HG02852 (cell line): Measurements from ENCODE around the gene ELL2.
A peak's percentile ranks its signal among the peaks of the same experiment; 100 is the strongest.
"Not testable (repeated sequence)": the region's sequence is repeated elsewhere in the genome, so short reads cannot be mapped to it uniquely, and the experiment has no call there.

Experiments used
- ATAC-seq: cut with Tn5 transposase; IDR thresholded peaks from one replicate; pipeline ENCODE4 v1.9.1; 2021; ENCODE audit warnings: mild to moderate bottlenecking, moderate library complexity; ENCODE audit not compliant: unreplicated experiment

Gene ELL2

DNA sequence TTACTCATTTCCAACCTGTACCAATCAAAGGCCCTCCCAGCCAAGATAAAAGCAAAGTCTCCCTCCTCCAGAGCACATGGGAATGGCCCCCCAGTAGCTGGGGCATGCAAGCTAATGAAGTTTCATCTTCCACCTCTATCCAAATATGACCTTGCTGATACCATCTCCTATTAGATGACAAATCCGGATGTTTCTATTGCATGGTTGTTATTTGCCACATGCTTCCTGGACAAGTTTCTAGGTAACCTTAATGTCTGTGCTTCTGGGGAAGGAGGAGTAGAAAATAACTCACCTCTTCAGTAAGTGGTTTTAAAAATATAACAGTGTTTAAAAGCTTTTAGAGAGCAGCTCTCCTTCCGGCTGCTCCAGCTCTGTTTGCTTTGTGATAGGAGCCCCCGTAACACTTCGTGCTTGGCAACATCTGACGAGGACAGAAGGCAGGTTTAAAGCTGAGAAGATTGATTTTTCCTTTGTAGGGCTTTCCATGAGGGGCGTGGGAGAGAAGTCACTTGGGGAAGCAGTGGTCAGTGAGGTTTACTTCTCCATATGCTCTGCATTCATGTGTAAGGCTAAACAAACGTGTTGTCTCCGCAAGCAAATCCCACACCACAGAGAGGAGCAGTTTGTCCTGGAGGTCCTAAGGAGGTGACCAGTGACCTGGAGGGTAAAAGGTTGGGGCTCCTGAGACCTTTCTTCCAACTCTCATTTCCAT, 98.8 kb downstream of the ELL2 start:
- no peak for ATAC-seq

DNA sequence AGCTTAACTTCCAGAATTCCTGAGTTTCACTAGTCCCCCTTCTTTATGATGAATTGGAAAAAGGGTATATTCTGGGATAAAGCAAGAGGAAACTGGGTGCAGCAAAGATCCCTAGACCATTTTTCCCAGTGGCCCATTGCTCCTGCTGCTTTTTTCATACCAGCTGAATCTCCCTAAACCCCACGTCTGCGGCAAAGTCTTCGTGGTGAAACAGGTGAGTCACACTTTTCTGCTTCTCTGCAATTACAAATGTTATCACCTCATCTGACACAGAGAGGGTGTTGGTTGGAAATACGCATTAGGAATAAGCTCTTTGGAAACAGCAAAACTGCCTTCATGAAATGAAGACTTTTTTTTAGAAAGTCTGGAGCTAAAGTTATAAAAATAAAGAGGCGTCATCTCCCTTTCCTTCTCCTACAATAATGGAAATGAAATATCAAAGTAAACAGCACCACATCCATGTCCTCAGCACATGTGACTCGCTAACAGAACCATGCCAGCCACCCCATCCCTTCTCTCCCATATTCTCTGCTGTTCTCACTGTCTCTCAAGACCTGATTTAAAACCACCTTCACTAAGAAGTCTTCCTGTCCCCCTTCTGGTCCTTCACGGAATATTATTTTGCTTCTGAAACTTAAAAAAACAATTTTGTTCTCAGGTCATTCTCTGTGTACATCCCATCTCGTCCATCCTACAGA, 99.6 kb downstream of the ELL2 start:
- no peak for ATAC-seq

DNA sequence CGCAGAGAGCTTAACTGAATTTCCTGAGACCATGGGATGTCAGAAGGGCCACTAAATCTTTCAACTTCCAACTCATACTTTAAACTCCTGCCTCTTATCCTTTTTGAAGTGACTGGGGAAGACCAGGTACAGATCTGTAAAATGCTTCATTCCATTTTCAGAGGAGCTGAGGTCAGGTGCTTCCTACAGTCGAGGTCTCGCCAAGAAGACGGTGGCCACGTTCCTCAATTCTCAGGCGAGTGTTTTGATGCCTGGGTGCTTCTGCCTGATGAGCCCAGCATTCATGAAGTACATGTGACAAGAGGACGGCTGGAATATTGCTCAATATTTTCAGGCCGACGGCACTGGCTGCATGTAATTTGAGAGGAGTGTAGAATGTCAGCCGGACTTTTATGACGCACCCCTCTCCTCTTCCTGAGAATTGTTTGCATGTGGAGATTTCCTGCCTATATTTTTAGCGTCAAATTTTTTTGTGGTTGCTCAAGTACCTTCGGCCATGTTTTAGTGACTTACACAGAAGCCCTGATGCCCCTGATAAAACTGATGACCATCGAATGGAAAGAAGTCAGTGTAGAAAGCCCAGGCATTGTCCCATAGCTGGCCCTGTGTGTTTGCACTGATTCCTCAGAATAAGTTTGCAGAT, 100.3 kb downstream of the ELL2 start:
- ATAC-seq: no peak

DNA sequence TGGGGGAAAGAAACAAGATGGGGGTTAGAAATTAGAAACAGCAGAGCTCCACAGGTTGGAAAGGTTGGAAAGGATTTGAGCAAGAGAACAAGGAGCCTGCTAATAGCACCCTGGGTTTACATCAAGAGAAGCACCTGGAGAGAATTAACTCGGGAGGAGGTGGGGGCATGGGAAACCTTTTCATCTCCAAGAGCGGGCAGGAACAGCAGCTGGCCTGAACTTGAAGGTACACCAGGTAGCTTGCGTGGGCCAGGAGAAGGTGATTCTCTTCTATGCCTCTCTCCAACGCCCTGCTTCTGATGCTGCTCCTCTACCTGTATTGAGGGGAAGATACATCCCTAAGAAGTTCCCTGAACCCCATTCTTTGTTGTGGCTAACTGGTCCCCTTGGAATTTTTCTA, 102.0 kb downstream of the ELL2 start:
- ATAC-seq: no peak

DNA sequence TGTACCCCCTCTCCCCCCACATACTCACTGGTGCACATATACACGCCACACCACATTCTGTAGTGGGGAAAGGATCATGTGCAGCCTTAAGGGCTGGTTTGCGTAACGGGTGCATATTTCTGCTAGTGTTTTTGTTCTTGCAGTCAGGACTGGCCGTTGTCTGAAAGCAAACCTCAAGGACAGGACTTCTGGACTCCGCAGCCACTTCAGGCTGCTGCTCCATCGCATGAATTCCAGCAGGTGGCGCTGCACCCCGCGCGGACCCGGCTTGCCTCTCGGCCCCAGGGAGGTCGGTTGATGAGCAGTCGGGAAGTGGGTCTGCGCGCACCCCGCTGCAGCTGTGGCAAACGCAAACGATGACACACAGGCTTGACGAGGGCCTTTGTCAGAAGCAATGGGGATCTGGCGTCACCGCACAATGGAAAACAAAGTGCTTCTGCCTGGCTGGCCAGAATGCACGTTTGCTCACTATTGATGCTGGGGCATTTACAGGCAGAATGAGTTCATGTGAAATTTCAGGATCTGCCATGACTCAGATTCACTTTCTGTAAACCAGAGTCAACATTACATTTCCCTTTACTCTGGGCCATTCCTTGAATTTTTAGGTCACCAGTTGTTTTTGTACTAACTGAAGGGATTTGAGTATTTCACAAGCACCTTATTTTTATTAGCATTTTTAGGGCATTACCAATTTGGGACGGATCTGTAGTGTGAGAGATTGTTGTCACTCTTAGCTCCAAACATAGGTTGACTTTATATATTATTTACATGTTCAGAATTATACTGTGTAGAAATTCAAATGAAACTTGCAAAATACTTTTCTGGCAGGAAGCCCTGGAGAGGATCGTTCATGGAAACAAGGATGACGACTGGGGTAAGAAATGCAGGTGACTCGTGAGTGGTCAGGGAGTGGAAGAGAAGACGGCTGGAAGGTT, 102.7 kb downstream of the ELL2 start:
- ATAC-seq: peak; percentile 86

DNA sequence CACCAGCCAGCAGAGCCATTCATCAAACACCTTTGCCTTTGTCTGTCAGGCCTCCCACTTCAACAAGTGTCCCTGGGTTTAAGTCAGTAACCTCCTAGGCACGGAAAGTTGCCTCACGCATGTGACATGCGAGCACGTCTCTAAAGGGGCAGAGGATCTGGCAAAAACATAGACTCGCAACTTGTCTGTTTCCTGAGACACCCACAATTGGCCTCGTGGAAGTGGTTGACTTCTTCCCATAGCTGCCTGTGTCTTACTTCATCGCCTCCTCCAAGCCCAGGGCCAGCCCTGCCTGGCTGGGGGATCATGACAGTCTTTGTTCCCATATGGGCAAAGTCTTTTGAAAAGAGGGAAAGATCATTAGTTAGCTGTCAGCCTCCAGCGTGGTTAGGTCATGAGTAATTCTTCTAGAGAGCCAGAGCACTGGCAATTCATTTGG, 103.6 kb downstream of the ELL2 start:
- no peak for ATAC-seq

DNA sequence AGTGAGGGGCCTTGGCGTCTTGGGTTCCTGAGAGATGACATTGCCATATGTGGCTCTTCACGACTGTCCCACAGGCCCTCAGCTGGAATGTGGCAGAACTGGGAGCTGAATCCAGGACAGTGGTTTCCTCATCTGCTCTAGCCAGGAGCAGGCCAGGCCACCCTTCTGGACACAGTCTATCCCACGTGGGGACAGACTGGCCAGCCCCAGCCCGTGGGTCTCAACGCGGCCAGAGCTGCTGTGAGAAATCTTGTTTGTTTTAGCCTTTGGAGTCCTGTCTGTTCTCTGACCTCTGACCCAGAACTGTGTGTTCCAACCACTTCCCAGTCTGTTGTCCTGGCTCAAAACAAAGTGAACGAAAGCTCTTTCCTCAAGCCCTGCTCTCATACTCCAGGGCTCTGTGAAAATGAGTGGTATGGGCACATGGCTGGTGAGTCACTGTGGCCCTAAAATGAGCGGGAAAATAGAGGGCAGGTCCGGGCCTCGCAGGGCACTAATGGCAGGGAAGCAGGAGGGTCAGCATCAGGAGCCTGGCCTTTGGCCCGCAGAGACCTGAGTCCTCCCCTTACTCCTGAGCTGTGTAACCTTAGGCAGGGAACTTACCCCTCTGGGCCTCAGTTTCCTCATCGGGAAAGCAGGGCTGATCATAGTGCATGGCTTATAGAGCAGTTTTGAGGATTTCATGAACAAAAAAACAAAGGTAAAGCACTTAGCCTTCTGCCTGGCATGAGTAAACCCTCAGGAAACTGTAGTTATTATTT, 104.3 kb downstream of the ELL2 start:
- no peak for ATAC-seq

DNA sequence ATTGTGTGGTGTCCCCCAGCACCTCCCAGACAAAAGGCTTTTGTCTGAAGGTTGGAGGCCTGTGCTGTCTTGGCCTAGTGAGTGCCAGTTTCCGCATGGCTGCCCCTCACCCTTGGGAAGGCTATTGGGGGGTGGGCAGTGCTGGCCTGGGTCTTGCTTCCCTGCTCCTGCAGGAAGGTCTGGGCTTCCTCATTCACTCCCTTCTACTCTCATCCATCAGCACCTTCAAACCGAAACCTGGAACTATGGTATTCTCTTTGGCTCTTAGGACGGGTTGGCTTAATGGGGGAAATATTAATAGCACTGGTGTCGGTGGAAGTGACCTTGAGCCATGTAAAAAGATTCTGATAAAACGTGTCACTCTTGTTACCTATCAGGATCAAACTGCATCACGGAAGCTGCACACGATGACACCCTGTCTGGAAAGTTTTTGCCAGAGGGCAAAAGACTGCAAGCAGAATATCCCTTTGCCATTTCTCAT, 105.1 kb downstream of the ELL2 start:
- no peak for ATAC-seq

DNA sequence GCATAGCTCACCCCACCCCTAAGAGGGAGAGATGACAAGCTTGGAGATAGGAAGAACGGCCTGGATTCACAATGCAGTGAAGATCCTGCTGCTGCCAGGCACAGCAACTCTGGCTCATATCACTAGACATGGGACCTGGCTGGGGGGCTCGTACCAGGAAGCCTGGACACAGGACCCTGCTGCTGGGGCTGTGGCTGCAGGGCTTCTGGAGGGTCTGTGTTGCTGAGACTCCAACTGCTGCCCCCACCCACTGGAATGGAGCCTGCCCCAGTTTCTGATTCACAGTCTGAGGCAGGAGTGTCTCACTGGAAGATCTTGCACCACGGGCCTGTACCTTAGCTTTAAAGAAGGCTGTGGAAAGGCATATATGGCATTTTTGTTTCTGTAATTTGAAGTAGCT, 108.2 kb downstream of the ELL2 start:
- no peak for ATAC-seq

DNA sequence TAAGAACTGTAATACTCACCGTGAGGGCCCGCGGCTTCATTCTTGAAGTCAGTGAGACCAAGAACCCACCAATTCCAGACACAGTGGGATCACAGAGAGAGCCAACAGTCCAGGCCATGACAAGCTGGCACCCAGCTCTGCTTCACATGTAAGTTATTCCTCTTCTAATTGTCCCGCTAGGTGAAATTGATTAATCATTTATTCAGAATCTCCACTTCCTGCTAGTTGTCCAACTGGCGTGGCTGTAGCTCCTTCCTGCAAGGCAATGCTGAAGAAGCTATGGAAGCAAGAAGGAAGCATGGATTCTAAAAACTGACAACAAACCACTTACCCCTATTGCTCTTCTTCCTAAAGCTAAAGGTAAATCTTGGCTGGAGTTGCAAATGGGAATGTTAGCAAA, 109.1 kb downstream of the ELL2 start:
- no peak for ATAC-seq

DNA sequence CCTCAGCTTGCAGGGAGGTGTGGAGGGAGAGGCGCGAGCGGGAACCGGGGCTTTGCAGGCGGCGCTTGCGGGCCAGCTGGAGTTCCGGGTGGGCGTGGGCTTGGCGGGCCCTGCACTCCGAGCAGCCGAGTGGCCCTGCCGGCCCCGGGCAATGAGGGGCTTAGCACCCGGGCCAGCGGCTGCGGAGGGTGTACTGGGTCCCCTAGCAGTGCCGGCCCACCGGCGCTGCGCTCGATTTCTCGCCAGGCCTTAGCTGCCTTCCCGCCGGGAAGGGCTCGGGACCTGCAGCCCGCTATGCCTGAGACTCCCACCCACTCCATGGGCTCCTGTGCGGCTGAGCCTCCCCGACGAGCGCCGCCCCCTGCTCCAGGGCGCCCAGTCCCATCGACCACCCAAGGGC, 110.5 kb downstream of the ELL2 start:
- not testable (repeated sequence) for ATAC-seq

DNA sequence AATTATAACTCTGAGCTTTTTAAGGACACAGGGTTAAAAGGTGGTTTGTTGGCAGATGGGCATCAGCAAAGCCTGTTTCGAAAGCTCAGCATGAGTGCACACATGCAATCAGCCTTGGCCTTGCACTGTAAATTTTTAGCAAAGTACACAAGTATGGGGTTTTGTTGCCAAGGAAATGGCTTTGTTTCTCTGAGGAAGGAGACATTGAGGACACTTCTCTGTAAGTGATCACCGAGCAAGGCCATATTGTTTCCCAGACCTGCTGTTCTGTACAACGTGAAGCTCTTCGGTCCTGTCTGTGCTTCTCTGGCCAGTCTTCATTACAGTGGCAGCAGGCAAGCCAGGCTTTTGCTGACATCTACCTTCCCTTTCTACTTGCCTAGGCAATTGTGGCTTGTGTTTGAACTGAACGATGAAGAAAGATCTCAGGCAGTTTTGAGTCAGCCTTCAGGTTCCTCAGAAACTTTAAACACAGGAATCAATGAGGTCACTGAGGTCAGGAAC, 111.2 kb downstream of the ELL2 start:
- no peak for ATAC-seq

DNA sequence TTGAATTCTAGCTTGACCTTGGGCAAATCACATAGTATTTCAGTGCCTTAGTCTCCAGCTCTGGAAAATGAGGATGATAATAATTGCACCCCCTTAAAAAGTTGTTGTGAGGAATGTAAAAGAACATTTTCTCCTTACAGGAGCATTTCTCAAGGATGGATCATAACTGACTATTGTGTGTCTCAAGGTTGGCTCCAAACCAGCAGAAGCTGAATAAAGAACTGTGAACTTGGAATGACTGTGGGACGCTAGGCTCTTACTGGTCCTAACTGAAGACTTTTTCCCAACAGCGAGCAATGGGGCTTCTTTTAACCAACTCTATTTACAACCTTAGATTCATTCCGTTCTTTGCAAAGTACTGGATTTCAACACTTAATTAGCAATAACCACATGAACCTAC, 113.0 kb downstream of the ELL2 start:
- ATAC-seq: no peak

DNA sequence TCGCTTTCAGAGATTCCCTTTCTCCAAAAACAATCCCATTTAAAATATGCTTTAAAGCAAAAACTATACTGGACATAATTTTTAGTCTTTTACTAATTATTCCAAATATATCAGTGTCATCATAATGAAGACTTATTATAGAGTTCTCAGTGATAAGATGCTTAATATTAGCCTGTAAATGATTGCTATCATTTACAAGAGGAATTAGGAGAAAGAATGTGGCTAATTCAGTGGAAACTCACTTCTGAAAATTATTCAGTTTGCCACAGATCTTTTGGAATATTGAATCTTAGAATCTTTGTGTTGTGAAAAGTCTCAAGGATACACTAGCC, 114.4 kb downstream of the ELL2 start:
- no peak for ATAC-seq

DNA sequence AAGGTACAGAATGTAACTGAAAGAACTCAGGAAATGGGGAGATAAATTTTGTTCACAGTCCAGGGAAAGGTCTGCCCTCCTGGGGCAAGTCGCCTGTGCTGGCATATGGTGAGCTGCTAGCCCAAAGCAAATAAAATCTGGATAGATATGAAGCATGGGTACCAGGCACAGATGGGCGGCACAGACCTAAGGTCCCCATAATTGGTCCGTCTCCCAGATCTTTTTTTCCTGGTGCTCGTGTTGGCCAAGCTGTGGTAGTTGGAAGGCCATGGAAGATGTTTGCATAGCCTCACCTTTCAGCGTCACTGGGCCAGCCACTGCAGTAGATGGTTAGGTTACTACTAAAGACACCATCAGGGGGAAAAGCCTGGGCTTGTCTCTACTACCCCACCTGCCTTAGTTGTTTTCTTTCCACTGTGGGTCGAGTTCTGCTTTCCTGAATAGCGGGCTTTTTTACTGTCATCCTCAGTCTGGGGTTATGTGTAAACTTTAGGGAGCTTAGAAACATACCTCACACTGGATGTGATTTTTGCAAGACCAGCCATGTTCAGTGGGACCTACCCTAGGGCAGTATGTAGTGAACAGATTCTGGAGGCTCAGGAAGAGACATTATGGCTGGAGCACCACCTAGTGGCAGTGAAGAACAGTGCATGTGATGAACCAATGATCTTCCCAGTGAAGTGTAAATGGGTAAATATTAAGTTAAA, 114.9 kb downstream of the ELL2 start:
- ATAC-seq: peak; percentile 56

DNA sequence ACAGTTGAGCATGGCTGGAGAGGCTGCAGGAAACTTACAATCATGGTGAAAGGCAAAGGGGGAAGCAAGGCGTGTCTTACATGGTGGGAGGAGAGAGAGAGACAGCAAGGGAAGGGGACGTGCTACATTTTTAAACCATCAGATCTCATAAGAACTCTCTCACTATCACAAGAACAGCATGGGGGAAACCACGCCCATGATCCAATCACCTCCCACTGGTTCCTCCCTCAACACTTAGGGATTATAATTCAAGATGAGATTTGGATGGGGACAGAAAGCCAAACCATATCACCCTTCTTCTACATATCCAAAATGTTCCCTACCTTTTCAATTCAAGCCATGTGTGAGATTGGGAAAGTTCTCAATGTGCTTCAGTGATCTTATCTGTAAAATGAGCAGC, 116.3 kb downstream of the ELL2 start:
- ATAC-seq: no peak

DNA sequence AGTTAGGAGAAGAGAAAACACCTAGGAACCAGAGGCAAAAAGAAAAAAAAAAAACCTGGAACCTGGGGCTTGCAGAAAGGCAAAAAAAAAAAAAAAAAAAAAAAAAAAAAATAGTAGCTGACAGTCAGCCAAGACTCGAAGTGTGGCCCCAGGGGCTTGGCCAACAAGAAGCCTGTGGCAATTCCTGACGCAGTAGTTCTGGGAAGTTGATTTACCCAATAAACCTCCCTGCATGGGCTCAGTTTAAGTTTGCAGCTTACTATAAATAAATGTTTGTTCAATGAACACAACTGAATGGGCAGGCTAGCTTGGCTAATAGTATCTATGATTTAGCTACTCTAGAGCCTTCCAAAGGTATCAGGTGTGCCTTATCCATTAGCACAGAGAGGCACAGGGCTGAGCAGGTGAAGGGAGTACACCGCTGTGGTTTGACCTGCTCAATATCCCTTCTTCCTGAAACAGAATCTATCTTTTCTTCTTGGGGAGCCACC, 117.9 kb downstream of the ELL2 start:
- no peak for ATAC-seq

DNA sequence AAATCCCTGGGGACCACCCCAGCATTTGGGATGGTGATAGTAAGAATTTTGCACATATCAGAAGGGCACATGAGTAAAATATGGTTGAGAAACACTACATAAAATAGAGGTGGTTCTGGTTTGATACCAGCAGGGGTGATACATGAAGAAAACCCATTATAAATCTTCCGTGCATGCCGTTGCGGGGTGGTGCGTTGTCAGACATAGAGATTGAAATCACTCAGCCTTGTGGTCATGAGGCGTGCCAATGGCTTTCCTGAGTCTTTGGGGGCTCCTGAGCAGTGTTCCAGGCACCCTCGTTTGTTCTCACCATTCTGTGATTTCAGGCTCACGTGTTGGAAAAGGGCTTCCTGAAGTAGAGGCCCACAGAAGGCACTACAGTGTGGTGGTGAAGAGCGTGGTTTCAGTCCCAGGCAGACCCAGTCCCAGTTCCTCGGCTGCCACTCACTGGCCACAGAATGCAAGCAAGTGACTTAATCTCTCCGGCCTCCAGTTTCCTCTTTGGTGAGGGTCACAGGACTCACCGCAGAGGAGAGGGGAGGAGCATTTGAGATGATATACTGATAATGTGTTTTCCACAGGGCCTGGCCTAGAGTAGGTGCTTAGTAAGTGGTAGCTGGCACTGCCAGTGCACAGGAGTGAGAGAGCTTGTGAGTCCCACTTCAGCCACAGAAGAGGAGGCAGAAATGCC, 118.7 kb downstream of the ELL2 start:
- peak; percentile 94 for ATAC-seq
